ENCODE data around the gene ENPP6. TPM values are rescaled to one million over a fixed set of nuclear protein-coding genes. Genes with fewer than 3 reads are reported as not detected.
"Not testable (repeated sequence)": the region's sequence is repeated elsewhere in the genome, so short reads cannot be mapped to it uniquely, and the experiment has no call there.

ENPP6 gene
- polyA plus RNA-seq, 1 of the 3 experiments (the other 2 are of a cell fraction) = not detected

DNA sequence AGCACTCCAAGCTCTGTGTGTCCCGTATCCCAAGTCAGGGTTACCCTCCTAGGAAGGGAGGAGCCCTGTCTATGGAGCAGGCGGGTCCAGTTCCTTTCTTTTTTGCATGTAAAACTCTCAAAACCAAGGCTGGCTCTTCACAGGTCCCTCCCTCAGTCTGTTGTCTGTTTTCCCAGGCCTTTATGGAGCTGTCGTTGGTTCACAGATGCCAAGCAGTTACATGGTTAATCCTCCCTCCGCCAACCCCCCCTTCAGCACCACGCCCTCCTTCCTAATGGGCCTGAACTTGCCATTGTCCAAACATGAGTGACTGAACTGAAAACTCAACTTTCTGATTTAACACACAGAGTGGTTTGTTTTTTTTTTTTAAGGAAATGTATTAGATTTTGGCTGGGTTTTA lies 164.2 kb downstream of the ENPP6 start:
- no peaks in the 10 kb centered on the region for H3K36me3 ChIP-seq (replicated peaks in 1 of 2; ENCODE audit: control insufficient read depth in 1 of 2, insufficient read depth in 2 of 2, low read length in 1 of 2)
- H3K27me3 ChIP-seq (ENCODE audit: insufficient read depth) = no peaks in the 10 kb centered on the region
- WGBS (ENCODE audit: low lambda C conversion rate) = 42% methylated on average over 3 of the region's 5 CpGs
- H3K27ac ChIP-seq (ENCODE audit: low read depth in 2 of 2, low read length in 1 of 2) = no peak overlapping the region
- no peaks in the 10 kb centered on the region for H3K4me1 ChIP-seq (ENCODE audit: control insufficient read depth in 1 of 2, insufficient read depth in 2 of 2, low read depth in 1 of 2, low read length in 1 of 2)
- H3F3A ChIP-seq (replicated peaks; ENCODE audit: insufficient read depth) = no peaks in the 10 kb centered on the region
- no peak for DNase-seq
- H3K9me3 ChIP-seq = no peaks in the 10 kb centered on the region
- no peak overlapping the region for H2AFZ ChIP-seq (ENCODE audit: low read depth)
- H3K4me3 ChIP-seq (ENCODE audit: low read depth in 2 of 2, low read length in 1 of 2) = no peak overlapping the region
- no peaks in the 10 kb centered on the region for H4K20me1 ChIP-seq (ENCODE audit: insufficient read depth)
- H3K4me2 ChIP-seq = no peak overlapping the region
- ChIA-PET POLR2A (no interaction called here), CTCF (interaction anchor here (0.6 to 1.3 kb wide), 4 partner anchors 13 to 111 kb away, joined by 3 to 5 read pairs (median 4); no protein-coding TSS in a partner anchor)
- no peak overlapping the region for H3K9ac ChIP-seq
- TF ChIP-seq POLR2AphosphoS5 (IDR thresholded peaks at IDR 0.05; ENCODE audit: low read depth, low read length) (no peak), RFX5 (IDR thresholded peaks at IDR 0.05; ENCODE audit: low read length) (no peak), EZH2phosphoT487 (IDR thresholded peaks at IDR 0.05; ENCODE audit: borderline replicate concordance, low read depth) (no peak), SIN3A (IDR thresholded peaks at IDR 0.05; ENCODE audit: borderline replicate concordance, low read depth, low read length) (no peak)
- no peaks in the 10 kb centered on the region for H3K9me2 ChIP-seq
- no peaks in the 10 kb centered on the region for H3K79me2 ChIP-seq (ENCODE audit: insufficient read depth)

DNA sequence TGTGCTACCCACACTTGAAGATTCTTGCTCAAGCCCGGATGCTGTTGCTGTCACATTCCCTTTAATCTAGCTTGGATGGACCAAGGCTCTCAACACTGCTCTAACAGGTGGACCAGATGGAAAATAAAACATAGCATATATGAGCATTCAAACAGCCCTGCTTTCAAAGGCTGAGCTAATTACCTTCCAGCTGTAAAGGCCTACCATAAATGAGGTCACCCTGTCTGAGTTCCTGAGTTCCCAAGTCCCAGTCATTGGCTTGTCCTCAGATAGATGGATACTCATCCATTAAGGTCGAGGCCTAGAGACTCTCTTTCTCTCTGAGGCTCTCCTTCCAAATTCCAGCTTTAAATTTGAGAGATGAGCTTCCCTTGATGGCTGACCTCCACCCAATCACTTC lies 165.1 kb downstream of the ENPP6 start:
- no peaks in the 10 kb centered on the region for H3K27me3 ChIP-seq (ENCODE audit: insufficient read depth)
- 21% methylated on average over 2 of the region's 2 CpGs for WGBS (ENCODE audit: low lambda C conversion rate)
- no peak overlapping the region for H3K27ac ChIP-seq (ENCODE audit: low read depth in 2 of 2, low read length in 1 of 2)
- TF ChIP-seq TAF1 (IDR thresholded peaks at IDR 0.05; ENCODE audit: borderline replicate concordance, low read depth, low read length) (no peak), RFX5 (IDR thresholded peaks at IDR 0.05; ENCODE audit: low read length) (no peak), GABPA (IDR thresholded peaks at IDR 0.05; ENCODE audit: low read depth) (no peak), RXRA (IDR thresholded peaks at IDR 0.05; ENCODE audit: borderline replicate concordance, low read depth) (no peak), MAX (IDR thresholded peaks at IDR 0.05; ENCODE audit: low read depth) (no peak), SIN3A (IDR thresholded peaks at IDR 0.05; ENCODE audit: borderline replicate concordance, low read depth, low read length) (no peak), NFIC (IDR thresholded peaks at IDR 0.05; ENCODE audit: borderline replicate concordance) (no peak), TEAD4 (IDR thresholded peaks at IDR 0.05; ENCODE audit: borderline replicate concordance, insufficient read depth) (no peak), EP300 (IDR thresholded peaks at IDR 0.05; ENCODE audit: borderline replicate concordance in 1 of 2, low read depth in 1 of 2, low read length in 1 of 2) (no peak), ELF1 (IDR thresholded peaks at IDR 0.05) (no peak), FOSL2 (IDR thresholded peaks at IDR 0.05; ENCODE audit: borderline replicate concordance, low read depth) (no peak), CHD2 (IDR thresholded peaks at IDR 0.05; ENCODE audit: low read length, partially characterized antibody) (no peak), GATA2 (CRISPR knock-in tag; IDR thresholded peaks at IDR 0.05) (no peak), USF2 (IDR thresholded peaks at IDR 0.05; ENCODE audit: borderline replicate concordance, low read depth, low read length) (no peak)
- no peak overlapping the region for H3K4me2 ChIP-seq
- no peaks in the 10 kb centered on the region for H3K4me1 ChIP-seq (ENCODE audit: control insufficient read depth in 1 of 2, insufficient read depth in 2 of 2, low read depth in 1 of 2, low read length in 1 of 2)
- DNase-seq = no peak
- no peaks in the 10 kb centered on the region for H3K36me3 ChIP-seq (replicated peaks in 1 of 2; ENCODE audit: control insufficient read depth in 1 of 2, insufficient read depth in 2 of 2, low read length in 1 of 2)
- no peaks in the 10 kb centered on the region for H3K9me2 ChIP-seq
- H3K9me3 ChIP-seq = no peaks in the 10 kb centered on the region
- no peaks in the 10 kb centered on the region for H3K79me2 ChIP-seq (ENCODE audit: insufficient read depth)
- H3K9ac ChIP-seq = no peak overlapping the region
- H3F3A ChIP-seq (replicated peaks; ENCODE audit: insufficient read depth) = no peaks in the 10 kb centered on the region
- POLR2A ChIA-PET = no interaction called here
- H2AFZ ChIP-seq (ENCODE audit: low read depth) = no peak overlapping the region
- no peaks in the 10 kb centered on the region for H4K20me1 ChIP-seq (ENCODE audit: insufficient read depth)
- H3K4me3 ChIP-seq (ENCODE audit: low read depth in 2 of 2, low read length in 1 of 2) = no peak overlapping the region
- CTCF ChIA-PET = interaction anchor here (1.3 kb wide), 2 partner anchors 14 to 29 kb away, joined by 3 to 4 read pairs; no protein-coding TSS in a partner anchor

GRCh38 chr4:184051262-184051661 lies 166.4 kb downstream of the ENPP6 start:
- H3K4me2 ChIP-seq; H3K4me1 ChIP-seq (ENCODE audit: control insufficient read depth in 1 of 2, insufficient read depth in 2 of 2, low read depth in 1 of 2, low read length in 1 of 2); POLR2A ChIA-PET; H4K20me1 ChIP-seq (ENCODE audit: insufficient read depth); H3F3A ChIP-seq (replicated peaks; ENCODE audit: insufficient read depth); H3K36me3 ChIP-seq (replicated peaks in 1 of 2; ENCODE audit: control insufficient read depth in 1 of 2, insufficient read depth in 2 of 2, low read length in 1 of 2); H3K4me3 ChIP-seq (ENCODE audit: low read depth in 2 of 2, low read length in 1 of 2); H2AFZ ChIP-seq (ENCODE audit: low read depth); H3K27me3 ChIP-seq (ENCODE audit: insufficient read depth); H3K9me2 ChIP-seq; H3K79me2 ChIP-seq (ENCODE audit: insufficient read depth); H3K27ac ChIP-seq (ENCODE audit: low read depth in 2 of 2, low read length in 1 of 2); H3K9ac ChIP-seq; DNase-seq; CTCF ChIA-PET: not testable (repeated sequence)
- peaks cover 12% of the 10 kb centered on the region; the same call in 1 of the 2 replicates for H3K9me3 ChIP-seq
- 84% methylated on average over 4 of the region's 4 CpGs for WGBS (ENCODE audit: low lambda C conversion rate)

All from SK-N-SH (cell line).